ENCODE data around the gene EOLA1.
"Not testable (repeated sequence)": the region's sequence is repeated elsewhere in the genome, so short reads cannot be mapped to it uniquely, and the experiment has no call there.

Gene EOLA1

GRCh38 chrX:149545545-149546543, 5.0 kb downstream of the EOLA1 start:
- not testable (repeated sequence) for DNase-seq (ENCODE audit: low spot score)

- DNase-seq (ENCODE audit: low spot score) = not testable (repeated sequence)
Measured at GRCh38 chrX:149546962-149547361, 6.2 kb downstream of the EOLA1 start.

- not testable (repeated sequence) for DNase-seq (ENCODE audit: low spot score)
Measured at GRCh38 chrX:149547782-149548181, 7.0 kb downstream of the EOLA1 start.

GRCh38 chrX:149549701-149550100, 8.9 kb downstream of the EOLA1 start, which contains the start of gene HSFX3:
HSFX3 (minus strand) TSS chrX:149549924; CDS start chrX:149549852, 72 bp downstream.
- DNase-seq (ENCODE audit: low spot score) = not testable (repeated sequence)

- not testable (repeated sequence) for DNase-seq (ENCODE audit: low spot score)
Measured at GRCh38 chrX:149550454-149550853, 9.6 kb downstream of the EOLA1 start.

- not testable (repeated sequence) for DNase-seq (ENCODE audit: low spot score)
Measured at GRCh38 chrX:149551245-149551938, 10.6 kb downstream of the EOLA1 start.

GRCh38 chrX:149551939-149552248, 11.1 kb downstream of the EOLA1 start:
- DNase-seq (ENCODE audit: low spot score) = not testable (repeated sequence)

GRCh38 chrX:149555251-149555650, 14.4 kb downstream of the EOLA1 start:
- not testable (repeated sequence) for DNase-seq (ENCODE audit: low spot score)

- DNase-seq (ENCODE audit: low spot score) = no peak
Measured at GRCh38 chrX:149563359-149563758, 22.5 kb downstream of the EOLA1 start.

GRCh38 chrX:149567621-149568417, 27.0 kb downstream of the EOLA1 start:
- no peak for DNase-seq (ENCODE audit: low spot score)

GRCh38 chrX:149568701-149569296, 28.0 kb downstream of the EOLA1 start:
- DNase-seq (ENCODE audit: low spot score) = no peak

- no peak for DNase-seq (ENCODE audit: low spot score)
Measured at GRCh38 chrX:149569770-149570169, 29.0 kb downstream of the EOLA1 start.

- no peak for DNase-seq (ENCODE audit: low spot score)
Measured at GRCh38 chrX:149570668-149571067, 29.9 kb downstream of the EOLA1 start.

GRCh38 chrX:149571770-149572169, 31.0 kb downstream of the EOLA1 start:
- no peak for DNase-seq (ENCODE audit: low spot score)

GRCh38 chrX:149572743-149573142, 31.9 kb downstream of the EOLA1 start:
- no peak for DNase-seq (ENCODE audit: low spot score)

GRCh38 chrX:149573456-149573855, 32.6 kb downstream of the EOLA1 start:
- not testable (repeated sequence) for DNase-seq (ENCODE audit: low spot score)

- DNase-seq (ENCODE audit: low spot score) = not testable (repeated sequence)
Measured at GRCh38 chrX:149585631-149586030, 44.8 kb downstream of the EOLA1 start.

- not testable (repeated sequence) for DNase-seq (ENCODE audit: low spot score)
Measured at GRCh38 chrX:149587359-149587758, 46.5 kb downstream of the EOLA1 start, which contains the start of gene MAGEA9B. MAGEA9B (minus strand) TSS chrX:149587459; CDS start chrX:149583179, 4,280 bp downstream.

GRCh38 chrX:149590993-149591392, 50.2 kb downstream of the EOLA1 start:
- not testable (repeated sequence) for DNase-seq (ENCODE audit: low spot score)

GRCh38 chrX:149595214-149595613, 54.4 kb downstream of the EOLA1 start, which contains the start of gene HSFX2:
HSFX2 (minus strand) TSS chrX:149595314; CDS start chrX:149594700, 614 bp downstream.
- DNase-seq (ENCODE audit: low spot score) = not testable (repeated sequence)

- DNase-seq (ENCODE audit: low spot score) = not testable (repeated sequence)
Measured at GRCh38 chrX:149595943-149596342, 55.1 kb downstream of the EOLA1 start.

Data from left forelimb (tissue), 1 donor.